GM18508 (cell line): ENCODE results near the gene PRKN.

ENCODE experiments used
- ATAC-seq: cut with Tn5 transposase; IDR thresholded peaks from one replicate; pipeline ENCODE4 v1.9.1; 2021; ENCODE audit warnings: moderate number of reproducible peaks; ENCODE audit not compliant: insufficient read depth, unreplicated experiment

Gene PRKN

DNA sequence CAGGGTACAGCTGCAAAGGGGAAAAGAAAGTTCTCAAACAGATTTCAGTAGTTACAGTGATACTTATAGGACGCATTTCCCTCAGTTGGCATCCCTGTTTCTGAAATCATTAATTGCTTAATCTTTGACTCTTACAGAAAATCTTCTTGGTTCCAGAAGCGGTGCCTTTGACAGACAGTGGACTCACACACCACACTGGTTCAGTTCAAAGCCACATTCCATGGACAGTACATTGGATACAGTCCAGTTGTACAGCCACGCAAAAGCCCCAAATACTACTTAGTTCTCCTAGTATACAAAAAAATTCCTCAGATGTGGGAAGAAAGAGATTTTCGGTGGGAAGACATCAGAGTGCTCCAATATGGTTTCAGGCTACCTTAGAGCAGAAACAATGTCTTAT, 460.4 kb downstream of the PRKN start:
- ATAC-seq = no peak

- ATAC-seq = no peak
Observed at GRCh38 chr6:162264581-162264980, 463.0 kb downstream of the PRKN start.

DNA sequence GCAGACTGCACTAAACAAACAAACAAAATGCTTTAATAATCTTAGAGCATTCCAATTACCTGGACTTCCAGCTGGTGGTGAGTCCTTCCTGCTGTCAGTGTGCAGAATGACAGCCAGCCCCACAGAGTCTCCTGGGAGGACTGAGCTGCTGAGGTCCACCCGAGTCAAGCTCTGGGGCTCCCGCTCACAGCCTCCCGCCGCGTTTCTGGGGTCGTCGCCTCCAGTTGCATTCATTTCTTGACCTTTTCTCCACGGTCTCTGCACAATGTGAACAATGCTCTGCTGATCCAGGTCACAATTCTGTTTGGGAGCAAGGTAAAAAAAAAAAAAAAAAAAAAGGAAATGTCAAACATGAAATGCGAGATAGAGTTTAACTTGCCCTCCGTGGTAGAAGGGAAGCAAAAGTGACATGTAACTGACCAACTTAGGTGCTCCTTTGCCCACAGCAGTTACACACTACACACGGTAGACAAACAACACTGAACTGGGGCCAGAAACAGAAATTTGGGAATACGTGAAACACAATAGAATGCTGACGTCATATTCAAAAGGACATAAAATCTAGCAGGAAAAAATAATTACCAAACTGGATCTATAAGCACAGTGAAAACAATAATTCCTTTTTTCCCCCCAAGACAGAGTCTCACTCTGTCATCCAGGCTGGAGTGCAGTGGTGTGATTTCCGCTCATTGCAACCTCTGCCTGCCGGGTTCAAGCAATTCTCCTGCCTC, 464.9 kb downstream of the PRKN start:
- no peak for ATAC-seq

DNA sequence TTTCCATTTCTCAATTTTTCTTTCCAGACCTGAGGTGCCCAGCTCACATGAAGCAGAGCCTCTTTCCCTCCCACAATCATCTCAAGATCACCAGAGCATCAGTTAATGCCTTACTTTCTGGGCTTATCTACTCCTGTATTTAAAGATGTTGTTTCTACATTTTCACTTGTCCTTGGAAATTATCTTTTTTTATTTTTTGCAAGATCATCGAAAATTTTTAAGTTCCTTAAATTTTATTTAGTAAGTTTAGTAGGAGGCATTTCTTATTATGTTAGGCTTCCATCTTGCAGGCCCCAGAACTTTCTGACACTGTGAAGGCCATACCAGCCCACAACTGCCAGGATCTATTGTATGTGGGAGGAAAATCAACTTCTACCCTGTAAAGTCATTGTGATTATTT, 466.0 kb downstream of the PRKN start:
- no peak for ATAC-seq

DNA sequence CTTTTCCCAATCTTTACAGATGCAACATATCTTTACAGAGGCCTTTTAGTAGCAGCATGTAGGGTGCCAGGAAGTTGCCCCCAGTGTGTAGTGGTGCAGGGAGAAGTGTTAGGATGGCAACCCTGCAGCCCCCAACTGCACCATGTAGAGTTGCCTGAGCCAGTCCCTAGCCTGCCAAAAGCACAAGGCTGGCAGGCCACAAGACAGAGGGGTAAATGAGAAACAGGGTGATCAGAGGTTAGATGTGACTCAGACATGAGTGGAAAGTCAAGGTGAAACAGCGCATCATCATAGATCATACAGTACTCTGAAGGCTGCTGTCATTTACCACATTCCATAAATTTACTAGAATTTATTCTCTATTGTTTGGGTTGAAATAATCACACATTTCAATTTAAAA, 467.5 kb downstream of the PRKN start:
- no peak for ATAC-seq

GRCh38 chr6:162258647-162259046, 468.9 kb downstream of the PRKN start:
- ATAC-seq = no peak

DNA sequence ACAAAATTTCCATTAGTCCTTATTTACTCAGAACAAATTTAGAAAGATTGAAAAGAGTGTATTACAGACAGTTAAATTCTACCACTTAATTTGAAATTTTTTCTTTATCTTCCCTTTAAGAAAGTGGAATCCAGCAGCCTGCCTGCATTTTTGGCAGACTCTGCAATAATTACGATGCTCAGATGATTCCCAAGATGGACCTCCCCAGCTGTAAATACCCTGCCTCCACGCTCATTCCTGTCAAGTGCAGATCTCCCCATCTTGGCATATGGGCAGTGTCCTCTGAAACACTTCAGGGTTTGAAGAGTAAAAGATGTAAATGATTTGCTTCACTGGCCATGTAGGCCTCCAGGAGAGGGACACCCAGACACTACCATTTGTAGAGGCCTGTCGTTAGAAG, 471.2 kb downstream of the PRKN start:
- no peak for ATAC-seq

DNA sequence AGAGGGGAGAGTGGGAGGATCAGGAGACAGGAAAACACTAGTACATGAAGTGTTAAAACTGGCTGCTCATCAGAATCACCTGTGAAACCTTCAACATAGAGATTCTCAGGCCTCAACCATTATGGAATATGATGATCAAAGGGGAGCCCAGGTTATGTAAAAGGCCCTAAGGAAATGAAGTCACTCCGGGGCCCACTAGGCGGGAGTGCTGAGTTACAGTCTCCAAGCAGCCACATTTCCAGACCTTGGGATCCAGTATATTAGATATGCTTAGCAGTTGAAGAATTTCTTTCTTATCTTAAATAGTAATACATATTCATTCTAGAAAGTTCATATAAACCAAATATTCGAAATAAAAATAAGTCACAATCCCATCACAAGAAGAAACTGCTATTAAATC, 476.3 kb downstream of the PRKN start:
- ATAC-seq = no peak

DNA sequence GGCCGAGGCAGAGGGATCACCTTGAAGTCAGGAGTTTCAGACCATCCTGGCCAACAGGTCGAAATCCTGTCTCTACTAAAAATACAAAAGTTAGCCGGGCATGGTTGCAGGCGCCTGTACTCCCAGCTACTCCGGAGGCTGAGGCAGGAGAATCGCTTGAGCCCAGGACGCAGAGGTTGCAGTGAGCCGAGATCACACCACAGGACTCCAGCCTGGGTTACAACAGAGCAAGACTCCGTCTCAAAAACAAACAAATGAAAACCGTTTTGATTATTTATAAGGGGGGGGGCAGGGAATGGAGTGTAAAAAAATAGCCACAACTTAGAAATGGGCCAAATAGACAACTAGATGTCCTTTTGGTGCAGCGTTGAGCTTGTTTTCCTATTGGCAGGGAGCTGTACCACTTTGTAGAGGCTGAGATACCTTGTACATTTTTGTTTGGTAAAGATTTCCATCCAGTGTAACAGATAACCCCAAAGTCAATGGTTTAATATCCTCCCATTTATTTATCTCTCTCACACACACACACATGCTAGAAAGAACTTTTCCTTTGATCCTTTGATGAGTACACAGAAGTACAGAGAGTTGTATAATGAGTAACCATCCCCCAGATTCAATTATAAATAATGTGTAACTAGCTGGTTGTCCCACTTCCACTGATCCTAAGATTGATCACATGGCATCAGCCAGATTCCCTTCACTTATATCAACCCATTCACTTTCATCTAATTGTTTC, 477.5 kb downstream of the PRKN start:
- ATAC-seq = no peak

DNA sequence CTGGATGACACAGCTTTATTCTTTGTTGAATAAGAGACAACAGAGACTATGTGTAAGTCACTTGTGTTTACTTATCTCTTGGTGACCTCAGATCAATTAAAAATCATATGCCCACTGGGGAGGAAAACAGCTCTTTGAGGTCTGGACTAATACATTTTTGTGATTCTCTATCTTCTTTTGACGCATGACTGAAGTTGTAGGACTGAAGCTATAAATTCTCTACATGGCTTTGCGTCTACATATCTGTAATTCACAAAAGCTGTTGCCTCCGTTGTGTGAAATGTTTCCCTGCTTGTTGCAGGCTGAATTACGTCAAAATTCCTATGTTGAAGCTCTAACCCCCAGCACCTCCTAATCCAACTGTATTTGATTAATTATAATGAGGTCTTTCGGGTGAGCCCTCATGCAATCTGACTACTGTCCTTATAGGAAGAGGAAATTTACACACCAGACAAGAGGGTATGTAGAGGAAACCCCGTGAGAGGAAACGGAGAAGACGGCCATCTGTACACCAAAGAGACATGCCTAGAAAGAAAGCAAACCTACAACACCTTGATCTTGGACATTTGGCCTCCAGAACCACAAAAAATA, 481.6 kb downstream of the PRKN start:
- ATAC-seq = no peak

DNA sequence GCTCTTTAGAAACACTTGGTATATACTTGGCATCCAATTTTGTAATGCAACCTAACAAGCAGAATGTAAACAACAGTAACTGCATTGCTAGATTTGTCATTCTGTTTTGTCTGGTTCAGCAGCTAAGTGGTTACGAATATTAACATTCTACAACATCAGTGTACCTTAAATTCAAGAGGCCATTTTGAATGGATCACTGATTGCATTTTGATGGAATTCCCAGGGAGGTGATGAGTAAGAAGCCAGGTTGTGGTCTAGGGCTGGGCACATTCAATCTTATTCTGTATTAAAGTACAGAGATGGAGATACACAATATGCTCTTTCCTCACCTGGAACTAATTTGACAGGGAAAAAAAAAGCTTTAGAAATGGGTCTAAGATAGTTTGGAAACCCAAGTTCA, 483.5 kb downstream of the PRKN start:
- ATAC-seq = no peak

- no peak for ATAC-seq
Observed at GRCh38 chr6:162242915-162243314, 484.7 kb downstream of the PRKN start.

DNA sequence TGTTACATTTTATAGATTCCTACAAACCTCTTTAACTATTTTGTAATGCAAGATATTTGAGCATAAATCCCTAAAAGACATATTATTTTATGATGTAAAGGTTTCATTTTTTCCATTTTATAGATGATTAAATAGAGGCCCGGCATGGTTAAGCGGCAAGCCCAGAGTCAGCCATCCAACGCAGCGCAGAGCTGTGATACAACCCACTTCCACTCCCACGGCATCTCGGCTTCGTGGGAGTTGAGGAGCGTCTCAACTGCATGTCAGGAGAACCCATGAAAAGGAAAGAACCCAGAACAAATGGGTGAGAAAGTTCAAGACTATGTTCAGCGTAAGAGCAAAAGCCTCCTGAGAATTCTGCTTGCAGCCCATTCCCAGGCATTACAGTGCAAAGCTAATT, 488.2 kb downstream of the PRKN start:
- no peak for ATAC-seq

DNA sequence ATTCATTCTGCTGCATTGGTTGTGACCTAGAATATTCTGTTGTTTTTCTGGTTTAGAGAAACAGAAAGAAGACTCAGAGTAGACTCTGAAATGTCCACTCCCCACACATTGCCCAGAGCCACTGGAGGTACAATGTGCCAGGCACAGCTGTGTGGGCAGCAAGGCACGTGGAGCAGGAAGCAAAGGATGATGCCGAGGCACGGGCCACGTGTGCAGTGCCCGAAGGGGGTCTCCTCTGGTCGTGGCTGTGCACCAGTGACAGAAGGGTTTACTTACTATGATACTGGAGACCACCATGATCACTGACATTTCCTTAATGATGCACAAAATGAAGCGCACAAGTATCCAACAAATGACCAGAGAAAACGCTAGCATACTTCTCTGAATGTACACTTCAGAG, 488.9 kb downstream of the PRKN start:
- ATAC-seq = no peak

DNA sequence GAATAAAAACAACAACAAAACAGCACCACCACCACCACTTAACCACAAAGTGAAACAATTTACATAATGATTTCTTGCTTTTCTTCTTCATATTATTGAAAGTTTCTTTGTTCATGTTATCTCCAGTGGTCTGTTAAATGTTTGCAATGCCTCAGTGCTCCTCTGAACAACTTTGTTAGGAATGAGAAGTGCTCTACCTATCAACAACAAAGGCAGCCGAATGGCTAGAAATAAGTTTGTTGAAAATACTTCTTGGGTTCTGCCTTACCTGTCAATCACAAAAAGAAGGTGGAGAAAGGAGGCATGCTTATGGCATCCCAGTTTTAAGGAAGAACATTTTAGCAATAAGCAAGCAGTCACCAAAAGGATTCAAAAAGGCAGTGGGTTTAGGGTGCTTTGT, 490.2 kb downstream of the PRKN start:
- no peak for ATAC-seq

DNA sequence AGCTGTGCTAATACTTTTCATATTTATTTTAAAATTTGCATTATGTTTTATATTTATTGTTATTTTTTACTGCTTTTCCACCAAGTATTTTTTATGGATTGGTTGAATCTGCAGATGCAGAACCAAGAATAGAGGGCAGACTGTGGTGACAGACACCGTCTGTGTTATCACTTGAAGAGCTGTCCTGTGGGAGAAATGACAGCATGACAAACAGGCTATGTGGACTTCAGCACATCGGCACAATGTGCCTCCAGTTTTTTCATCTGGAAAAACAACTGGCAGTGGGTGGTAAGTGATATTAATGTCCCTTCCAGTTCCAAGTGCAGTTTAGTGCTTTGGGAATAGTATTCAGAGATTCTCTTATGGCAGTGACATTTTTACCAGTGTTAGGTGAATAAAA, 492.9 kb downstream of the PRKN start:
- no peak for ATAC-seq

DNA sequence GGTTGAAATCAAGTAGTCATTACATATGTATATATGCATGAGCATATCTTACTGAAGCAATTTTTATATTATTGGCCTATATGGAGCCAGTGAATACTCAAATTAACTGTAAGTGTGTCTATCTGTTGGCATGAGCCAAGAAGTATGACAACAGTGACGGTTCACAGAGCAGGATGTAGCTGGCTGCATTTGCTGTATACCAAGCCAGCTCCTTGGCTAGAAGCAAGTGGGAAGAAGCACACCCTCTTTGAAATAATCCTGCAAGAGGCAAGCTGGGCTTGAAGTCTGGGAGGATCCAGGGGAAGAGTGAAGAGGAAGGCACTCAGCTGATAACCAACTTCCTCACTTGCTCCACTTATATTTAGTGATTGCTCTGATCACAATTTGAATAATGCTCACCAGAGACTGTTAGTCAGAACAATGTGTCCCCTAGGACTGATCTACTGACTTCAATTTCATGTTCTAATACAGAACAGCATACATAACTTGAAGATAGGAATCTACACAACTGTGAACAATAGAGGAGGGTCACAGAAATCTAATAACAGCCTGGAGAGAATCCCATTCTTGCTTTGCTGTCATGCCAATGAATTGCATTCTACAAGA, 497.3 kb downstream of the PRKN start:
- no peak for ATAC-seq

DNA sequence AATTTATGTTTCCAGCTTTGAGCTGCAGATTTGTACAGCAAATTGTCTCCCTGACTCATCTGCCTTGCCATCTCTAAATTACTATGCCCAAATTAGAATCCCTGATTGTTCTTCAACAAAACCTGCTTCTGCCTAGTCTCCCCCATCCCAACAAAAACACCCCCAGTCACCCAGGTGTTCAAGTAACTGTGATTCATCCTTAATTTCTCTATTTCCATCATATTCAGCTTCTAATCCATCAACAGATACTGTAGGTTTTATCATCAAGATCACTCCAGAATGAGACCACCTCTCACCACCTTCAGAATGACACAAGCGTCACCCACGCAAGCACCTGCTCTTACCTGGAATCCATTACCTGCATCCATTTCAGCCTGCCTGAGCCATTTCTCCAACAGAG, 498.5 kb downstream of the PRKN start:
- no peak for ATAC-seq

- no peak for ATAC-seq
Observed at GRCh38 chr6:162226803-162227202, 500.8 kb downstream of the PRKN start.

DNA sequence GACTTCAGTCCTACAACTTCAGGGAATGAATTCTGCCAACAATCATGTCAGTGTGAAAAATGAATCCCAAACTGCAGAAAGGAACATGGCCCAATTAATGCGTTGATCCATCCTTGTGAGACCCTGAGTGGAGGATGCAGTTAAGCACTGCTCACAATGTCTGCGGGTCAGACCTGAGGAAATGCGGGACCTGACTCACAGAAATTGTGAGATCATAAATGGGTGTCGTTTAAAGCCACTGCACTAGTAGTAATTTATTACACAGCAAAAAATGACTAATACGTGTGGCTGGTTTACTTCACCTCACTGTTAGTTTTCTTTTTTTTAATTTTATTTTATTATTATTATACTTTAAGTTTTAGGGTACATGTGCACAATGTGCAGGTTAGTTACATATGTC, 505.0 kb downstream of the PRKN start:
- no peak for ATAC-seq

DNA sequence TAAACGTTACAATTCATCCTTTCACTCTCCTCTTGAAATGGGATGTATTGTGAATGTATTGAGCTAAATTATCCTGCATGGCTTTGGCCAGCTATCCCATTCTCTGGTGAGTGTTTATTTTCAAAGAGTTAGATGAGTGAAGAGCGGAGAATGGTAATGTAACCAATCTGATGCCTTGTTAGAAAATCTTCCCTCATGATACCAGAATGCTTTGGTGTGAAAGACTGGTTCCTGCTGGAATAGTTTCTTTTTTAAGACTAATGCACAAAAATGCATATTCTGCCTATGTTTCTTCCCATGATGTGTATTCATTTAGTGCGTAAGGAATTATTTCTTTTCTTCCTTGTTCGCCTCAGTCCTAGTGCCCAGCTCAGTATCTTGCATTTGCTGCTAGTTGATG, 506.7 kb downstream of the PRKN start:
- ATAC-seq = no peak
